Panc1 (cell line): ENCODE measurements around the gene RTL3.
"Not testable (repeated sequence)": the region's sequence is repeated elsewhere in the genome, so short reads cannot be mapped to it uniquely, and the experiment has no call there.

Experiments
- POLR2AphosphoS5 ChIP-seq: IDR thresholded peaks from 2 replicates; pipeline ENCODE4 v1.6.1; 2012; ENCODE audit warnings: mild to moderate bottlenecking, low read depth, low read length, moderate library complexity
- TF ChIP-seq, protein P1 (sequence below): fragments of 450-650 bp; IDR thresholded peaks from 2 replicates; pipeline ENCODE4 v1.5.1; 2017; ENCODE audit warnings: mild to moderate bottlenecking

DNA sequence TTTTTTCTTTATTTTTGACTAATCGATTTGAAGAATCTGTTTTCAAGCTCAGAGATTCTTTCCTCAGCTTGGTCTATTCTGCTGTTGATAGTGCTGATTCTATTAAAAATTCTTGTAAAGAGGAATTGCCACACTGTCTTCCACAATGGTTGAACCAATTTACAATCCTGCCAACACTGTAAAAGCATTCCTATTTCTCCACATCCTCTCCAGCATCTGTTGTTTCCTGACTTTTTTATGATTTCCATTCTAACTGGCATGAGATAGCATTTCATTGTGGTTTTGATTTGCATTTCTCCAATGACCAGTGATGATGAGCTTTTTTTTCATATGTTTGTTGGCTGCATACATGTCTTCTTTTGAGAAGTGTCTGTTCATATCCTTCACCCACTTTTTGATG lies 23.0 kb downstream of the RTL3 start:
- not testable (repeated sequence) for TF ChIP-seq POLR2AphosphoS5
- TF ChIP-seq, protein P1, sequence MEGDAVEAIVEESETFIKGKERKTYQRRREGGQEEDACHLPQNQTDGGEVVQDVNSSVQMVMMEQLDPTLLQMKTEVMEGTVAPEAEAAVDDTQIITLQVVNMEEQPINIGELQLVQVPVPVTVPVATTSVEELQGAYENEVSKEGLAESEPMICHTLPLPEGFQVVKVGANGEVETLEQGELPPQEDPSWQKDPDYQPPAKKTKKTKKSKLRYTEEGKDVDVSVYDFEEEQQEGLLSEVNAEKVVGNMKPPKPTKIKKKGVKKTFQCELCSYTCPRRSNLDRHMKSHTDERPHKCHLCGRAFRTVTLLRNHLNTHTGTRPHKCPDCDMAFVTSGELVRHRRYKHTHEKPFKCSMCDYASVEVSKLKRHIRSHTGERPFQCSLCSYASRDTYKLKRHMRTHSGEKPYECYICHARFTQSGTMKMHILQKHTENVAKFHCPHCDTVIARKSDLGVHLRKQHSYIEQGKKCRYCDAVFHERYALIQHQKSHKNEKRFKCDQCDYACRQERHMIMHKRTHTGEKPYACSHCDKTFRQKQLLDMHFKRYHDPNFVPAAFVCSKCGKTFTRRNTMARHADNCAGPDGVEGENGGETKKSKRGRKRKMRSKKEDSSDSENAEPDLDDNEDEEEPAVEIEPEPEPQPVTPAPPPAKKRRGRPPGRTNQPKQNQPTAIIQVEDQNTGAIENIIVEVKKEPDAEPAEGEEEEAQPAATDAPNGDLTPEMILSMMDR: not testable (repeated sequence)
